Adipose tissue (tissue), 3 donors: ENCODE data around the gene SMARCAD1. TPM values are rescaled to one million over a fixed set of nuclear protein-coding genes. Genes with fewer than 3 reads are reported as not detected.
"Not testable (repeated sequence)": the region's sequence is repeated elsewhere in the genome, so short reads cannot be mapped to it uniquely, and the experiment has no call there.

Experiments
- H3K27ac ChIP-seq: one replicate; pipeline ENCODE4 v1.5.1; 2013; ENCODE audit warnings: low read depth, low read length
- WGBS, 3 donors: extraction: QIAGEN DNeasy Blood & Tissue Kit; methylation state at CpG; one replicate each; pipeline ENCODE4 v1.1.7; 2013; 5-methylcytosine and 5-hydroxymethylcytosine counted together
- polyA plus RNA-seq, 3 donors: library from polyadenylated mRNA; stranded (reverse); fragments of 200-250 nt; gene quantifications; one replicate each; pipeline ENCODE4 v1.2.3, GENCODE V29; 2013
- donor health status: healthy with polysubstance abuse.
- donor health status: Bipolar disorder and iron deficiency.
- donor health status: healthy.

Gene SMARCAD1
- polyA plus RNA-seq, 3 donors: 4.7 to 7.4 (median 6.2) TPM

- no peak overlapping the region for H3K27ac ChIP-seq
- 82 to 88% (median 83%) methylated on average over 3 of the region's 3 CpGs for whole genome bisulfite sequencing, 3 donors
Observed at GRCh38 chr4:94333866-94334265, 126.2 kb downstream of the SMARCAD1 start.

- 41 to 81% (median 49%) methylated on average over 2 of the region's 2 CpGs for WGBS, 3 donors
- H3K27ac ChIP-seq: no peak overlapping the region
Observed at GRCh38 chr4:94334476-94334875, 126.8 kb downstream of the SMARCAD1 start.

- WGBS, 3 donors: 65 to 79% (median 69%) methylated on average over 3 of the region's 3 CpGs
- no peak overlapping the region for H3K27ac ChIP-seq
Observed at GRCh38 chr4:94334962-94335361, 127.3 kb downstream of the SMARCAD1 start.

GRCh38 chr4:94336303-94336702 is 128.6 kb downstream of the SMARCAD1 start:
- H3K27ac ChIP-seq: no peak overlapping the region
- 81 to 89% (median 82%) methylated on average over 3 of the region's 3 CpGs for WGBS, 3 donors

GRCh38 chr4:94336791-94337190 is 129.1 kb downstream of the SMARCAD1 start:
- 76 to 90% (median 85%) methylated on average over 5 of the region's 5 CpGs for WGBS, 3 donors
- not testable (repeated sequence) for H3K27ac ChIP-seq

GRCh38 chr4:94338681-94339351 is 131.2 kb downstream of the SMARCAD1 start:
- H3K27ac ChIP-seq: no peak overlapping the region
- WGBS, 3 donors: 78 to 87% (median 81%) methylated on average over 4 of the region's 4 CpGs

- H3K27ac ChIP-seq: no peak overlapping the region
Observed at GRCh38 chr4:94339779-94340178, 132.1 kb downstream of the SMARCAD1 start.

More at GRCh38 chr4:94339779-94340178, 132.1 kb downstream of the SMARCAD1 start:
- 72 to 87% (median 73%) methylated on average over 9 of the region's 9 CpGs for WGBS, 3 donors

Other genes with a start within 250 kb of the SMARCAD1 start
- gene HPGDS, start 135.0 kb downstream of the SMARCAD1 start, polyA plus RNA-seq: 1 to 10 TPM in 1 of 3 donors, under 1 TPM in 2; 0.14 to 6.1 (median 0.61) TPM
- 10 to 100 TPM; 13.2 to 48.3 (median 27.3) TPM for gene PDLIM5, start 244.1 kb downstream of the SMARCAD1 start, polyA plus RNA-seq